Natural killer cell (primary cell): Measurements from ENCODE around the gene TMEM186. TPM values are rescaled to one million over a fixed set of nuclear protein-coding genes. Genes with fewer than 3 reads are reported as not detected.
"Not testable (repeated sequence)": the region's sequence is repeated elsewhere in the genome, so short reads cannot be mapped to it uniquely, and the experiment has no call there.

Source experiments
- ATAC-seq, 3 donors: fragments of 150-1000 bp in 2 of 3; fragments of 200-7000 bp in 1 of 3; cut with Tn5 transposase; 1 replicate in 1 of 3; 2 replicates in 2 of 3; pipeline ENCODE4 v1.10.0; 2021; ENCODE audit warnings: mild to moderate bottlenecking in 2 of 3, moderate library complexity in 2 of 3
- DNase-seq, 2 donors: peaks; one replicate each; pipeline versions ENCODE4 v3.0.0 to v3.0.0-alpha.2; 2013 to 2021; ENCODE audit warnings: mixed read lengths in 1 of 2
- H3K27ac ChIP-seq: one replicate; pipeline ENCODE4 v1.5.1; 2013; ENCODE audit warnings: mild to moderate bottlenecking, low read length
- H3K27me3 ChIP-seq: one replicate; pipeline ENCODE4 v1.6.1; 2013; ENCODE audit warnings: low read length; ENCODE audit not compliant: control insufficient read depth, insufficient read depth
- H3K36me3 ChIP-seq: one replicate; pipeline ENCODE4 v1.6.1; 2013; ENCODE audit warnings: low read length; ENCODE audit not compliant: control insufficient read depth, insufficient read depth
- H3K4me1 ChIP-seq: one replicate; pipeline ENCODE4 v1.6.1; 2013; ENCODE audit warnings: low read length; ENCODE audit not compliant: control insufficient read depth, insufficient read depth
- H3K4me3 ChIP-seq: one replicate; pipeline ENCODE4 v1.5.1; 2013; ENCODE audit warnings: low read length
- H3K9me3 ChIP-seq: one replicate; pipeline ENCODE4 v1.6.1; 2013; ENCODE audit warnings: low read length; ENCODE audit not compliant: control insufficient read depth, insufficient read depth
- H3K27ac Mint-ChIP-seq, 2 donors: one replicate each; pipeline ENCODE4 v1.8.0; 2022; ENCODE audit warnings: mild to moderate bottlenecking in 2 of 2, mixed read lengths in 2 of 2, moderate library complexity in 1 of 2
- H3K27me3 Mint-ChIP-seq, 2 donors: one replicate each; pipeline ENCODE4 v1.8.0; 2022; ENCODE audit warnings: low read depth in 2 of 2, mixed read lengths in 2 of 2
- H3K36me3 Mint-ChIP-seq: one replicate; pipeline ENCODE4 v1.8.0; 2022; ENCODE audit warnings: mixed read lengths
- H3K4me1 Mint-ChIP-seq, 2 donors: one replicate each; pipeline ENCODE4 v1.8.0; 2022; ENCODE audit warnings: mixed read lengths in 2 of 2
- H3K4me3 Mint-ChIP-seq: one replicate; pipeline ENCODE4 v1.8.0; 2022; ENCODE audit warnings: mild to moderate bottlenecking, moderate library complexity, mixed read lengths
- H3K9me3 Mint-ChIP-seq, 2 donors: one replicate each; pipeline ENCODE4 v1.8.0; 2022; ENCODE audit warnings: mixed read lengths in 2 of 2
- CTCF ChIP-seq: fragments of 200-600 bp; IDR thresholded peaks from one replicate; pipeline ENCODE4 v1.8.0; 2022; ENCODE audit warnings: antibody characterized with exemption
- WGBS: methylation state at CpG from one replicate; pipeline ENCODE4 v1.1.7; 2013; ENCODE audit warnings: missing lambda C conversion rate; ENCODE audit not compliant: insufficient coverage; 5-methylcytosine and 5-hydroxymethylcytosine counted together
- intact Hi-C: fragments of 100-400 bp; cut with micrococcal nuclease; formaldehyde crosslinking; loops from one replicate; pipeline ENCODE4 v1.14.2; 2022
- total RNA-seq, 4 donors: library from RNA; stranded (reverse); fragments of 120-200 nt in 1 of 4; gene quantifications; one replicate each; pipeline versions ENCODE4 v1.2.3 to v1.2.4, GENCODE V29; 2013 to 2022

The TMEM186 gene
- total RNA-seq, 3 donors from 2014 or later (not counting 1 experiment from before 2014, with no cell fraction given) = 3.0 to 5.2 (median 4.1) TPM

GRCh38 chr16:8845699-8846298, 48.4 kb upstream of the TMEM186 start:
- DNase-seq (no peak), ATAC-seq (no peak)
- Mint-ChIP-seq H3K27me3 (no peaks in the 10 kb centered on the region), H3K27ac (peak overlapping the region in 1 of 2 donors; percentile 7), H3K9me3 (no peaks in the 10 kb centered on the region), H3K4me3 (no peak overlapping the region), H3K4me1 (peaks cover 21 to 39% of the 10 kb centered on the region in 2 donors), H3K36me3 (no peaks in the 10 kb centered on the region)
- H3K4me3 ChIP-seq = no peak overlapping the region
- H3K27ac ChIP-seq = no peak overlapping the region
- no peaks in the 10 kb centered on the region for H3K27me3 ChIP-seq
- TF ChIP-seq CTCF = no peak
- H3K9me3 ChIP-seq = no peaks in the 10 kb centered on the region
- peaks cover 14% of the 10 kb centered on the region for H3K36me3 ChIP-seq
- intact Hi-C loops = no loop called here
- peaks cover 6% of the 10 kb centered on the region for H3K4me1 ChIP-seq
- 97% methylated on average over 7 of the region's 7 CpGs for WGBS

GRCh38 chr16:8843296-8843695, 45.9 kb upstream of the TMEM186 start:
- H3K27me3 ChIP-seq, H3K36me3 ChIP-seq, intact Hi-C loops, H3K9me3 Mint-ChIP-seq, H3K4me3 ChIP-seq, ATAC-seq, H3K27ac ChIP-seq, H3K27me3 Mint-ChIP-seq, H3K36me3 Mint-ChIP-seq, DNase-seq, H3K4me1 ChIP-seq, H3K9me3 ChIP-seq, H3K4me3 Mint-ChIP-seq: not testable (repeated sequence)
- WGBS = 97% methylated on average over 8 of the region's 12 CpGs
- peaks cover 12 to 33% of the 10 kb centered on the region in 2 donors for H3K4me1 Mint-ChIP-seq
- peak overlapping the region in 1 of 2 donors; percentile 6 for H3K27ac Mint-ChIP-seq

- H3K27ac ChIP-seq, H3K9me3 Mint-ChIP-seq, H3K9me3 ChIP-seq, H3K36me3 Mint-ChIP-seq, H3K27me3 Mint-ChIP-seq, H3K4me3 Mint-ChIP-seq, H3K36me3 ChIP-seq, H3K27ac Mint-ChIP-seq, intact Hi-C loops, H3K4me1 ChIP-seq, H3K27me3 ChIP-seq, ATAC-seq, DNase-seq, H3K4me3 ChIP-seq: not testable (repeated sequence)
- 82% methylated on average over 4 of the region's 4 CpGs for WGBS
- peaks cover 12 to 33% of the 10 kb centered on the region in 2 donors for H3K4me1 Mint-ChIP-seq
These were observed 44.6 kb upstream of the TMEM186 start for GRCh38 chr16:8842016-8842415.

DNA sequence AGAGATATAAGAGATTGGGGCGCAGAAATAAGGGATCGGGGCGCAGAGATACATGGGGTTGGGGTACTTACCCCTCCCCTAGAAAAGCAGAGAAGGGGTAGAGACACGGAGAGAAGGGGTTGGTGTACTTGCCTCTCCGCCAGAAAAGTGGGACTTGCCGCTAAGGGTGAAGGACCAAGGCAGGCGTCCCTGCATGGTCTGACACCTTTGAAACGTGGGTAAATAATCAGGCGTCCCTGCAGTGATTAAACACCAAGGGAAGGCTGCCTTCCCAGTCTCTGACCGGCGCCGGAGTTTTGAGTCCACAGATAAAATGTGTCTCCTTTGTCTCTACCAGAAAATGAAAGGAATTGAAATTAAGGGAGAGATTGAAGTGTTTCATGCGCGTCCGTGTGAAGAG, 40.2 kb upstream of the TMEM186 start:
- 96% methylated on average over 15 of the region's 15 CpGs for WGBS
- H3K36me3 Mint-ChIP-seq, H3K9me3 Mint-ChIP-seq, H3K27ac ChIP-seq, H3K36me3 ChIP-seq, H3K27me3 ChIP-seq, ATAC-seq, H3K4me3 ChIP-seq, H3K4me3 Mint-ChIP-seq, H3K9me3 ChIP-seq, H3K27me3 Mint-ChIP-seq, intact Hi-C loops, DNase-seq, H3K27ac Mint-ChIP-seq, H3K4me1 ChIP-seq: not testable (repeated sequence)
- peaks cover 9 to 15% of the 10 kb centered on the region in 2 donors for H3K4me1 Mint-ChIP-seq

GRCh38 chr16:8836797-8837196, 39.4 kb upstream of the TMEM186 start:
- H3K27ac ChIP-seq, ATAC-seq, H3K4me1 ChIP-seq, DNase-seq, H3K9me3 Mint-ChIP-seq, H3K36me3 Mint-ChIP-seq, H3K27ac Mint-ChIP-seq, H3K4me3 Mint-ChIP-seq, H3K4me3 ChIP-seq, H3K27me3 ChIP-seq, H3K9me3 ChIP-seq, intact Hi-C loops, H3K36me3 ChIP-seq, H3K27me3 Mint-ChIP-seq: not testable (repeated sequence)
- over 99% methylated on average over 7 of the region's 7 CpGs for WGBS
- H3K4me1 Mint-ChIP-seq = peaks cover under 1 to 22% of the 10 kb centered on the region in 2 donors
